ENCODE data around the gene TPST2.

GRCh38 chr22:26567610-26568009, 22.3 kb downstream of the TPST2 start:
- TF ChIP-seq CTCF (IDR thresholded peaks at IDR 0.05 in 4 of 5, conservative IDR thresholded peaks at IDR 0.05 in 1 of 5) (no peak), POLR2A (IDR thresholded peaks at IDR 0.05) (no peak)
